ENCODE measurements around the gene UIMC1. TPM values are rescaled to one million over a fixed set of nuclear protein-coding genes. Genes with fewer than 3 reads are reported as not detected.

The UIMC1 gene
- total RNA-seq, 4 donors from 2014 or later = 34.7 to 51.1 (median 48.9) TPM

DNA sequence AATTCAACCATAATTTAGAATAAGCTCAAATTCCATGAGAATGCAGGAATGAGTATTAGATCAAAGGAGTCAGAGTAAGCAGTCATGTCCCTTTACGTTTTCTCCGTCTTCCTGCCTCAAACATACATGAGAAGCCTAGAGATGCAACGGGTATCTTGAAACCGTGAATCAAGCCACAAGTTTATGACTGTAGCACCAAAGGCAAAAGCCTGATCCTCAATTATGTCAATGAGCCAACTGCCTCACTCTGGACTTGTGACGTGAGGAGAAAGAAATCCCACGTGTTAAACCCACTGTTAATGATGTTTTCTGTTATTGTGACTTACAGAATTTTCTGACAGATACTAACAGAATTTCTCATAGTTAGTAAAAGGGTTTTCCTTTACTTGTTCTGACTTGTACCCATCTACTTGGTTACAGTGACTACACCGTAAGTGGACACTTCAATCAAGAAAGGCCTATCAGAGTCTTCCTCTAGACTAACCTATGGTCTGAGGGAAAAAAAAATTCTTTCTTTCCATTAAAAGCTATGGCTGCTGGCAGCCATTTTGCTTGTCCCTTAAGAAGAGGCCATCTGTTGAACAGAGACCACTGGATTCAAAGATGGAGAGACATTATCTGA, 72.2 kb downstream of the UIMC1 start:
- Histone ChIP-seq H3K4me1 (peaks cover 0 to 5% (median 0%) of the 10 kb centered on the region in 4 donors), H3K4me3 (no peak overlapping the region), H3K36me3 (peaks cover 6 to 65% (median 36%) of the 10 kb centered on the region in 4 donors), H3K9me3 (no peaks in the 10 kb centered on the region), H3K27ac (replicated peaks in 1 of 4) (no peak overlapping the region), H3K27me3 (no peaks in the 10 kb centered on the region)
- no peak for DNase-seq (ENCODE audit: extremely low spot score)
- intact Hi-C loops (cut with DNase I) = no loop called here
- 94% methylated on average over 7 of the region's 7 CpGs for WGBS
- TF ChIP-seq POLR2AphosphoS5 (IDR thresholded peaks at IDR 0.05) (no peak), EP300 (IDR thresholded peaks at IDR 0.05) (no peak), POLR2A (IDR thresholded peaks at IDR 0.05; ENCODE audit: low read depth) (no peak), CTCF (IDR thresholded peaks at IDR 0.05) (no peak)

DNA sequence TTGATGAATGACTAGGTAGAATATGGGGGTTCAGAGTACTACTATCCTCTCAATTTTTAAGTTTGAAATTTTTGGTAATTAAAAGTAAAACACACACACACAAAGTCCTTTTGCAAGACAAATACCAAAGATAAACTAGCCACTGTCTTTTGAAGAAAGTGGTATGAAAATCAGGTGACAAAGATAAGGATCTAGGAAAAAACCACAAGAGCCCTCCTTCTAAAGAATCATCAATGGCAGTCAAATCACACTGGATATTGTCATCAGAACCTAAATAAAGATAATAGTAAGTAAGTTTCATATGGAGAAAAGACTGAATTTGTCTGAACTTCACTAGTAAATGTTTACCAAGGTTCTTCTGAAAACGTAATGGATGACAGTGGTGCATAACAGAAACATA, 76.9 kb downstream of the UIMC1 start:
- DNase-seq (ENCODE audit: extremely low spot score) = no peak
- Histone ChIP-seq H3K4me3 (no peak overlapping the region), H3K36me3 (peaks cover 6 to 45% (median 24%) of the 10 kb centered on the region in 4 donors), H3K9me3 (no peaks in the 10 kb centered on the region), H3K4me1 (no peaks in the 10 kb centered on the region), H3K27me3 (no peaks in the 10 kb centered on the region), H3K27ac (replicated peaks in 1 of 4) (no peak overlapping the region)
- WGBS = 75% methylated on average over 1 of the region's 1 CpG
- intact Hi-C loops (cut with DNase I) = no loop called here
- TF ChIP-seq EP300 (IDR thresholded peaks at IDR 0.05) = no peak
- TF ChIP-seq POLR2AphosphoS5 (IDR thresholded peaks at IDR 0.05) = no peak

DNA sequence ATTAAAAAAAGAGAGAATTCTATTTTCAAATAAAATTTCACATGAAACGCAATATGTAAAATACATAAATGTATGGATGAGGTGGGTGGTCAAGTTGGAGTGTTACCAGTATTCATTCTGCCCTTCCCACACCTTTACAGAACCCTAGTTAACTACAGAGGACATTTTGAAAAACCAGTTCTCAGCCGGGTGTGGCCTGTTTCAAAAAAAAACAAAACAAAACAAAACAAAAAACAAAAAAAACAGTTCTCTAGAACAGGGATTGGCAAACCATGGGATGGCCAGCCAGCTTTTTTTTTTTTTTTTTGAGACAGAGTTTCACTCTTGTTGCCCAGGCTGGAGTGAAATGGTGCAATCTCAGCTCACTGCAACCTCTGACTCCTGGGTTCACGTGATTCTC, 79.0 kb downstream of the UIMC1 start:
- no peaks in the 10 kb centered on the region for H3K4me1 ChIP-seq
- no peak for DNase-seq (ENCODE audit: extremely low spot score)
- H3K27me3 ChIP-seq = no peaks in the 10 kb centered on the region
- H3K36me3 ChIP-seq = peaks cover 6 to 40% (median 18%) of the 10 kb centered on the region in 4 donors
- H3K27ac ChIP-seq (replicated peaks in 1 of 4) = no peak overlapping the region
- TF ChIP-seq POLR2AphosphoS5 (IDR thresholded peaks at IDR 0.05) (no peak), POLR2A (IDR thresholded peaks at IDR 0.05; ENCODE audit: low read depth) (no peak), CTCF (IDR thresholded peaks at IDR 0.05) (no peak), EP300 (IDR thresholded peaks at IDR 0.05) (no peak)
- no peak overlapping the region for H3K4me3 ChIP-seq
- H3K9me3 ChIP-seq = no peaks in the 10 kb centered on the region
- intact Hi-C loops (cut with DNase I) = no loop called here
- 93% methylated on average over 3 of the region's 3 CpGs for WGBS

GRCh38 chr5:176922817-176923216, 83.8 kb downstream of the UIMC1 start:
- intact Hi-C loops (cut with DNase I) = no loop called here
- Histone ChIP-seq H3K4me3 (no peak overlapping the region), H3K27ac (replicated peaks in 1 of 4) (no peak overlapping the region), H3K4me1 (no peaks in the 10 kb centered on the region), H3K9me3 (no peaks in the 10 kb centered on the region), H3K27me3 (no peaks in the 10 kb centered on the region), H3K36me3 (peaks cover 0 to 15% (median 7%) of the 10 kb centered on the region in 4 donors)
- 98% methylated on average over 2 of the region's 2 CpGs for WGBS
- no peak for DNase-seq (ENCODE audit: extremely low spot score)
- TF ChIP-seq POLR2AphosphoS5 (IDR thresholded peaks at IDR 0.05) = no peak
- TF ChIP-seq CTCF (IDR thresholded peaks at IDR 0.05) = no peak
- TF ChIP-seq EP300 (IDR thresholded peaks at IDR 0.05) = no peak
- no peak for TF ChIP-seq POLR2A (IDR thresholded peaks at IDR 0.05; ENCODE audit: low read depth)

DNA sequence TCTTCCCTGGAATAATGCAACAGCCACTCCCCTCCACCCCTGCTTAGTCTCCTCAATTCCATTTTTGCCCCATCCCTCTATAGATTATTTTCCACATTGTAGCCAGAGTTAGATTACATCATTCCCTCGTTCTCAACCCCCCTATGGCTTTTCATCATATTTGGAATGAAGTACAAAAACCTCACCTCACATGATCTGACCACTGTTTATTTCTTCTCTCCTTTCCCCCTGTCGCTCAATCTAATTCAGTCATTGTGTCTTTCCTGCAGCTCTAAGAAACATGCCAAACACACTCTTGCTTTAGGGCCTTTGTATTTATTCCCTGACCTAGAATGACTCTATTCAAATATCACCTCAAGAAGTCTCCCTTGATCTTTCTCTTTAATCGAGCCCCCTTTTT, 84.9 kb downstream of the UIMC1 start:
- TF ChIP-seq POLR2A (IDR thresholded peaks at IDR 0.05; ENCODE audit: low read depth) (no peak), POLR2AphosphoS5 (IDR thresholded peaks at IDR 0.05) (no peak), CTCF (IDR thresholded peaks at IDR 0.05) (no peak), EP300 (IDR thresholded peaks at IDR 0.05) (no peak)
- Histone ChIP-seq H3K9me3 (no peaks in the 10 kb centered on the region), H3K27ac (replicated peaks in 1 of 4) (no peak overlapping the region), H3K36me3 (peaks cover 0 to 17% (median 7%) of the 10 kb centered on the region in 4 donors), H3K4me3 (no peak overlapping the region), H3K4me1 (no peaks in the 10 kb centered on the region), H3K27me3 (no peaks in the 10 kb centered on the region)
- WGBS = 73% methylated on average over 3 of the region's 3 CpGs
- no peak for DNase-seq (ENCODE audit: extremely low spot score)
- intact Hi-C loops (cut with DNase I) = no loop called here

All from esophagus muscularis mucosa (tissue), 4 donors.